T-helper 2 cell treated with Interferon-gamma antibody and Interleukin-4, amounts not matched to agents 5 μg/mL and 100 μg/mL, for 36 hours (primary cell): ENCODE results near the gene IL10.
"Not testable (repeated sequence)": the region's sequence is repeated elsewhere in the genome, so short reads cannot be mapped to it uniquely, and the experiment has no call there.

Experiments used
- DNase-seq: peaks from one replicate; pipeline ENCODE4 v3.0.0; 2021; ENCODE audit warnings: low spot score
- H3K27ac Mint-ChIP-seq: one replicate; pipeline ENCODE4 v1.8.0; 2021; ENCODE audit warnings: mild to moderate bottlenecking, mixed read lengths
- H3K27me3 Mint-ChIP-seq: one replicate; pipeline ENCODE4 v1.8.0; 2021; ENCODE audit warnings: low read depth, mixed read lengths
- H3K36me3 Mint-ChIP-seq: one replicate; pipeline ENCODE4 v1.8.0; 2021; ENCODE audit warnings: low read depth, mixed read lengths
- H3K4me1 Mint-ChIP-seq: one replicate; pipeline ENCODE4 v1.8.0; 2021; ENCODE audit warnings: low read depth, mixed read lengths
- H3K4me3 Mint-ChIP-seq: one replicate; pipeline ENCODE4 v1.8.0; 2022; ENCODE audit warnings: mild to moderate bottlenecking, moderate library complexity, mixed read lengths
- H3K9me3 Mint-ChIP-seq: one replicate; pipeline ENCODE4 v1.8.0; 2021; ENCODE audit warnings: mixed read lengths

IL10 gene

GRCh38 chr1:206766251-206766856 lies 5.9 kb downstream of the IL10 start:
- Mint-ChIP-seq H3K4me3 (peak overlapping the region; percentile 81), H3K36me3 (peaks cover 2% of the 10 kb centered on the region)

GRCh38 chr1:206765771-206766170 lies 6.5 kb downstream of the IL10 start:
- Mint-ChIP-seq H3K27ac (peak overlapping the region; percentile 85), H3K4me1 (peaks cover 65% of the 10 kb centered on the region), H3K4me3 (peak overlapping the region; percentile 81)

More at GRCh38 chr1:206766251-206766856, 5.9 kb downstream of the IL10 start:
- H3K27ac Mint-ChIP-seq = peak overlapping the region; percentile 85
- DNase-seq = peak; percentile 80
- peaks cover 5% of the 10 kb centered on the region for H3K9me3 Mint-ChIP-seq
- peaks cover 16% of the 10 kb centered on the region for H3K27me3 Mint-ChIP-seq
- peaks cover 67% of the 10 kb centered on the region for H3K4me1 Mint-ChIP-seq

GRCh38 chr1:206762741-206763364 lies 9.4 kb downstream of the IL10 start:
- not testable (repeated sequence) for H3K36me3 Mint-ChIP-seq, H3K4me3 Mint-ChIP-seq, H3K9me3 Mint-ChIP-seq, H3K27ac Mint-ChIP-seq, DNase-seq
- Mint-ChIP-seq H3K27me3 (peaks cover 14% of the 10 kb centered on the region), H3K4me1 (peaks cover 44% of the 10 kb centered on the region)

More at GRCh38 chr1:206765771-206766170, 6.5 kb downstream of the IL10 start:
- H3K9me3 Mint-ChIP-seq, H3K36me3 Mint-ChIP-seq, DNase-seq: not testable (repeated sequence)
- peaks cover 15% of the 10 kb centered on the region for H3K27me3 Mint-ChIP-seq

GRCh38 chr1:206761159-206761768 lies 11.0 kb downstream of the IL10 start:
- no peak overlapping the region for H3K27ac Mint-ChIP-seq
- H3K9me3 Mint-ChIP-seq = peaks cover 5% of the 10 kb centered on the region
- H3K27me3 Mint-ChIP-seq = peaks cover 14% of the 10 kb centered on the region
- no peak overlapping the region for H3K4me3 Mint-ChIP-seq
- peaks cover 38% of the 10 kb centered on the region for H3K4me1 Mint-ChIP-seq
- no peak for DNase-seq
- H3K36me3 Mint-ChIP-seq = peaks cover 4% of the 10 kb centered on the region

- no peak for DNase-seq
- no peak overlapping the region for H3K4me3 Mint-ChIP-seq
- peaks cover 14% of the 10 kb centered on the region for H3K27me3 Mint-ChIP-seq
- H3K36me3 Mint-ChIP-seq = peaks cover 8% of the 10 kb centered on the region
- H3K9me3 Mint-ChIP-seq = peaks cover 5% of the 10 kb centered on the region
- peaks cover 35% of the 10 kb centered on the region for H3K4me1 Mint-ChIP-seq
- no peak overlapping the region for H3K27ac Mint-ChIP-seq
Measured at GRCh38 chr1:206760590-206760989, 11.7 kb downstream of the IL10 start.

- DNase-seq = no peak
- Mint-ChIP-seq H3K9me3 (peaks cover 12% of the 10 kb centered on the region), H3K27me3 (peaks cover 14% of the 10 kb centered on the region), H3K36me3 (peaks cover 16% of the 10 kb centered on the region), H3K27ac (no peak overlapping the region), H3K4me3 (no peak overlapping the region), H3K4me1 (peaks cover 31% of the 10 kb centered on the region)
Measured at GRCh38 chr1:206757524-206758266, 14.6 kb downstream of the IL10 start.

GRCh38 chr1:206754011-206754410 lies 18.3 kb downstream of the IL10 start:
- no peak for DNase-seq
- Mint-ChIP-seq H3K36me3 (peaks cover 16% of the 10 kb centered on the region), H3K4me3 (no peak overlapping the region), H3K27me3 (peaks cover 18% of the 10 kb centered on the region), H3K9me3 (peaks cover 12% of the 10 kb centered on the region), H3K27ac (peak overlapping the region; percentile 2), H3K4me1 (peaks cover 20% of the 10 kb centered on the region)

GRCh38 chr1:206753141-206753540 lies 19.2 kb downstream of the IL10 start:
- H3K4me1 Mint-ChIP-seq = peaks cover 28% of the 10 kb centered on the region
- H3K9me3 Mint-ChIP-seq = peaks cover 12% of the 10 kb centered on the region
- H3K4me3 Mint-ChIP-seq = no peak overlapping the region
- H3K27me3 Mint-ChIP-seq = peaks cover 18% of the 10 kb centered on the region
- no peak for DNase-seq
- peaks cover 16% of the 10 kb centered on the region for H3K36me3 Mint-ChIP-seq
- H3K27ac Mint-ChIP-seq = no peak overlapping the region

GRCh38 chr1:206752481-206752880 lies 19.8 kb downstream of the IL10 start:
- H3K4me3 Mint-ChIP-seq = no peak overlapping the region
- DNase-seq = no peak
- H3K27me3 Mint-ChIP-seq = peaks cover 18% of the 10 kb centered on the region
- peaks cover 18% of the 10 kb centered on the region for H3K36me3 Mint-ChIP-seq
- H3K4me1 Mint-ChIP-seq = peaks cover 30% of the 10 kb centered on the region
- H3K27ac Mint-ChIP-seq = no peak overlapping the region
- H3K9me3 Mint-ChIP-seq = peaks cover 12% of the 10 kb centered on the region

- no peak for DNase-seq
- H3K4me3 Mint-ChIP-seq = no peak overlapping the region
- H3K36me3 Mint-ChIP-seq = peaks cover 18% of the 10 kb centered on the region
- no peak overlapping the region for H3K27ac Mint-ChIP-seq
- peaks cover 18% of the 10 kb centered on the region for H3K27me3 Mint-ChIP-seq
- H3K9me3 Mint-ChIP-seq = peaks cover 12% of the 10 kb centered on the region
- peaks cover 33% of the 10 kb centered on the region for H3K4me1 Mint-ChIP-seq
Measured at GRCh38 chr1:206751891-206752290, 20.4 kb downstream of the IL10 start.

GRCh38 chr1:206748348-206749030 lies 23.8 kb downstream of the IL10 start:
- Mint-ChIP-seq H3K27me3 (peaks cover 13% of the 10 kb centered on the region), H3K27ac (no peak overlapping the region), H3K9me3 (no peaks in the 10 kb centered on the region), H3K36me3 (peaks cover 6% of the 10 kb centered on the region), H3K4me1 (peaks cover 34% of the 10 kb centered on the region), H3K4me3 (no peak overlapping the region)
- DNase-seq = no peak

GRCh38 chr1:206745301-206745700 lies 27.0 kb downstream of the IL10 start:
- no peaks in the 10 kb centered on the region for H3K9me3 Mint-ChIP-seq
- peaks cover 53% of the 10 kb centered on the region for H3K4me1 Mint-ChIP-seq
- no peak for DNase-seq
- peaks cover 6% of the 10 kb centered on the region for H3K36me3 Mint-ChIP-seq
- H3K27me3 Mint-ChIP-seq = peaks cover 3% of the 10 kb centered on the region
- H3K4me3 Mint-ChIP-seq = no peak overlapping the region
- no peak overlapping the region for H3K27ac Mint-ChIP-seq

- peaks cover 6% of the 10 kb centered on the region for H3K36me3 Mint-ChIP-seq
- DNase-seq = no peak
- H3K9me3 Mint-ChIP-seq = no peaks in the 10 kb centered on the region
- peak overlapping the region; percentile 5 for H3K4me3 Mint-ChIP-seq
- H3K4me1 Mint-ChIP-seq = peaks cover 56% of the 10 kb centered on the region
- H3K27ac Mint-ChIP-seq = no peak overlapping the region
- H3K27me3 Mint-ChIP-seq = peaks cover 3% of the 10 kb centered on the region
Measured at GRCh38 chr1:206744683-206745082, 27.6 kb downstream of the IL10 start.
